ENCODE data around the gene PRKCI. TPM values are rescaled to one million over a fixed set of nuclear protein-coding genes. Genes with fewer than 3 reads are reported as not detected.
"Not testable (repeated sequence)": the region's sequence is repeated elsewhere in the genome, so short reads cannot be mapped to it uniquely, and the experiment has no call there.

The PRKCI gene
- total RNA-seq, 1 donor = 56.2 TPM

- H3K4me3 ChIP-seq (ENCODE audit: low read depth, low read length) = no peak overlapping the region
- no peak for DNase-seq (ENCODE audit: low read depth)
- no peak for TF ChIP-seq CTCF (IDR thresholded peaks at IDR 0.05; ENCODE audit: insufficient read depth, low read length)
These were observed 37.7 kb downstream of the PRKCI start for GRCh38 chr3:170259907-170260306.

- DNase-seq (ENCODE audit: low read depth) = no peak
- TF ChIP-seq CTCF (IDR thresholded peaks at IDR 0.05; ENCODE audit: insufficient read depth, low read length) = no peak
- no peak overlapping the region for H3K4me3 ChIP-seq (ENCODE audit: low read depth, low read length)
These were observed 45.6 kb downstream of the PRKCI start for GRCh38 chr3:170267793-170268192.

- not testable (repeated sequence) for DNase-seq (ENCODE audit: low read depth)
These were observed 47.5 kb downstream of the PRKCI start for GRCh38 chr3:170269673-170270254.

GRCh38 chr3:170270282-170270881, 48.2 kb downstream of the PRKCI start:
- no peak for DNase-seq (ENCODE audit: low read depth)
- no peak overlapping the region for H3K4me3 ChIP-seq (ENCODE audit: low read depth, low read length)
- TF ChIP-seq CTCF (IDR thresholded peaks at IDR 0.05; ENCODE audit: insufficient read depth, low read length) = no peak

More at GRCh38 chr3:170269673-170270254, 47.5 kb downstream of the PRKCI start:
- not testable (repeated sequence) for H3K4me3 ChIP-seq (ENCODE audit: low read depth, low read length)

GRCh38 chr3:170274641-170275040, 52.4 kb downstream of the PRKCI start:
- no peak for DNase-seq (ENCODE audit: low read depth)
- TF ChIP-seq CTCF (IDR thresholded peaks at IDR 0.05; ENCODE audit: insufficient read depth, low read length) = no peak

GRCh38 chr3:170275832-170276231, 53.6 kb downstream of the PRKCI start:
- TF ChIP-seq CTCF (IDR thresholded peaks at IDR 0.05; ENCODE audit: insufficient read depth, low read length) = no peak
- H3K4me3 ChIP-seq (ENCODE audit: low read depth, low read length) = no peak overlapping the region
- DNase-seq (ENCODE audit: low read depth) = no peak

More at GRCh38 chr3:170274641-170275040, 52.4 kb downstream of the PRKCI start:
- no peak overlapping the region for H3K4me3 ChIP-seq (ENCODE audit: low read depth, low read length)

- not testable (repeated sequence) for DNase-seq (ENCODE audit: low read depth); H3K4me3 ChIP-seq (ENCODE audit: low read depth, low read length)
These were observed 55.1 kb downstream of the PRKCI start for GRCh38 chr3:170277311-170277710.
